HG03025 (cell line): Measurements from ENCODE around the gene CCNB1.
A peak's percentile ranks its signal among the peaks of the same experiment; 100 is the strongest.
"Not testable (repeated sequence)": the region's sequence is repeated elsewhere in the genome, so short reads cannot be mapped to it uniquely, and the experiment has no call there.

Experiments used
- ATAC-seq: cut with Tn5 transposase; IDR thresholded peaks from one replicate; pipeline ENCODE4 v1.9.1; 2021; ENCODE audit warnings: mild to moderate bottlenecking, moderate library complexity; ENCODE audit not compliant: unreplicated experiment, low FRiP score

CCNB1 gene

GRCh38 chr5:69181659-69182293 is 14.8 kb downstream of the CCNB1 start:
- ATAC-seq = not testable (repeated sequence)

- ATAC-seq = no peak
Measured at GRCh38 chr5:69184621-69185020, 17.7 kb downstream of the CCNB1 start.

GRCh38 chr5:69187342-69187741 is 20.4 kb downstream of the CCNB1 start:
- ATAC-seq = no peak

- ATAC-seq = no peak
Measured at GRCh38 chr5:69188811-69189161, 21.8 kb downstream of the CCNB1 start.

GRCh38 chr5:69189162-69190086 is 22.5 kb downstream of the CCNB1 start, which contains the start of gene CENPH:
Gene CENPH, plus strand, starts transcription at chr5:69189583. Its CDS starts 52 bp downstream, at chr5:69189635.
- ATAC-seq = peak; percentile 88

GRCh38 chr5:69202497-69202896 is 35.5 kb downstream of the CCNB1 start:
- no peak for ATAC-seq

GRCh38 chr5:69206528-69207190 is 39.7 kb downstream of the CCNB1 start:
- no peak for ATAC-seq

- ATAC-seq = no peak
Measured at GRCh38 chr5:69209602-69210001, 42.7 kb downstream of the CCNB1 start.

GRCh38 chr5:69211200-69211599 is 44.2 kb downstream of the CCNB1 start:
- ATAC-seq = no peak

- ATAC-seq = peak; percentile 52
Measured at GRCh38 chr5:69212022-69212421, 45.1 kb downstream of the CCNB1 start.

- no peak for ATAC-seq
Measured at GRCh38 chr5:69213513-69214215, 46.7 kb downstream of the CCNB1 start.

- no peak for ATAC-seq
Measured at GRCh38 chr5:69217151-69217511, 50.2 kb downstream of the CCNB1 start.

- peak; percentile 90 for ATAC-seq
Measured at GRCh38 chr5:69217548-69218526, 50.9 kb downstream of the CCNB1 start.

- ATAC-seq = no peak
Measured at GRCh38 chr5:69219939-69220338, 53.0 kb downstream of the CCNB1 start.

- not testable (repeated sequence) for ATAC-seq
Measured at GRCh38 chr5:69220371-69220770, 53.4 kb downstream of the CCNB1 start.

- ATAC-seq = not testable (repeated sequence)
Measured at GRCh38 chr5:69220833-69221232, 53.9 kb downstream of the CCNB1 start.

GRCh38 chr5:69224520-69224919 is 57.6 kb downstream of the CCNB1 start:
- no peak for ATAC-seq

GRCh38 chr5:69225860-69226259 is 58.9 kb downstream of the CCNB1 start:
- no peak for ATAC-seq
